CD14-positive monocyte (primary cell): ENCODE results near the gene C17orf107. TPM values are rescaled to one million over a fixed set of nuclear protein-coding genes. Genes with fewer than 3 reads are reported as not detected.
A peak's percentile ranks its signal among the peaks of the same experiment; 100 is the strongest.
"Not testable (repeated sequence)": the region's sequence is repeated elsewhere in the genome, so short reads cannot be mapped to it uniquely, and the experiment has no call there.

Source experiments
- DNase-seq, 3 donors: peaks; one replicate each; pipeline ENCODE4 v3.0.0-alpha.2; 2011 to 2022
- H2AFZ ChIP-seq: 2 replicates; pipeline ENCODE4 v1.6.0; 2012; ENCODE audit warnings: mild to moderate bottlenecking, low read depth, low read length, inconsistent platforms; ENCODE audit not compliant: insufficient read depth, poor library complexity, severe bottlenecking
- H3K27ac ChIP-seq, 2 donors: 1 replicate in 1 of 2; 2 replicates in 1 of 2; pipeline ENCODE4 v1.5.1; 2012 to 2013; ENCODE audit warnings: low read length in 2 of 2, control low read depth in 1 of 2, inconsistent platforms in 1 of 2, low read depth in 1 of 2, mild to moderate bottlenecking in 1 of 2
- H3K27me3 ChIP-seq, 2 donors: one replicate each; pipeline versions ENCODE4 v1.6.0 to v1.6.1; 2011 to 2013; ENCODE audit warnings: low read length in 2 of 2; ENCODE audit not compliant: control insufficient read depth in 2 of 2, insufficient read depth in 2 of 2
- H3K36me3 ChIP-seq, 2 donors: replicated peaks in 1 of 2; 1 replicate in 1 of 2; 2 replicates in 1 of 2; pipeline versions ENCODE4 v1.5.1 to v1.6.1; 2012 to 2013; ENCODE audit warnings: low read length in 2 of 2, control low read depth in 1 of 2, inconsistent platforms in 1 of 2, mild to moderate bottlenecking in 1 of 2; ENCODE audit not compliant: insufficient read depth in 2 of 2, control insufficient read depth in 1 of 2
- H3K4me1 ChIP-seq, 2 donors: 1 replicate in 1 of 2; 2 replicates in 1 of 2; pipeline versions ENCODE4 v1.5.1 to v1.6.1; 2012 to 2013; ENCODE audit warnings: low read length in 2 of 2, control low read depth in 1 of 2, inconsistent platforms in 1 of 2, mild to moderate bottlenecking in 1 of 2, moderate library complexity in 1 of 2; ENCODE audit not compliant: insufficient read depth in 2 of 2, control insufficient read depth in 1 of 2
- H3K4me2 ChIP-seq: replicated peaks from 2 replicates; pipeline ENCODE3; 2012; ENCODE audit warnings: low read length, moderate library complexity, mild to moderate bottlenecking; ENCODE audit not compliant: poor library complexity, severe bottlenecking; ENCODE audit errors: extremely low read depth
- H3K4me3 ChIP-seq, 3 experiments: fragments of 200-600 bp in 1 of 3; sonication (generic) in 1 of 3; replicated peaks in 1 of 3; 1 replicate in 2 of 3; 2 replicates in 1 of 3; pipeline ENCODE4 v1.5.1; 2011 to 2013; ENCODE audit warnings: low read length in 3 of 3, mild to moderate bottlenecking in 3 of 3, control low read depth in 2 of 3, low read depth in 2 of 3, inconsistent platforms in 1 of 3, moderate library complexity in 1 of 3
- H3K79me2 ChIP-seq: 2 replicates; pipeline ENCODE4 v1.6.0; 2012; ENCODE audit warnings: mild to moderate bottlenecking, control low read depth, inconsistent platforms, low read length, moderate library complexity; ENCODE audit not compliant: insufficient read depth
- H3K9ac ChIP-seq: 2 replicates; pipeline ENCODE4 v1.6.0; 2017; ENCODE audit warnings: low read length, mild to moderate bottlenecking; ENCODE audit not compliant: insufficient read depth, poor library complexity, severe bottlenecking
- H3K9me3 ChIP-seq, 2 donors: replicated peaks in 1 of 2; 1 replicate in 1 of 2; 2 replicates in 1 of 2; pipeline versions ENCODE4 v1.5.1 to v1.6.1; 2012 to 2013; ENCODE audit warnings: low read length in 2 of 2, control low read depth in 1 of 2; ENCODE audit not compliant: control insufficient read depth in 1 of 2, insufficient read depth in 1 of 2
- H4K20me1 ChIP-seq: 2 replicates; pipeline ENCODE4 v1.6.0; 2012; ENCODE audit warnings: mild to moderate bottlenecking, low read length, control low read depth, moderate library complexity; ENCODE audit not compliant: insufficient read depth
- H3K27ac Mint-ChIP-seq, 7 donors: one replicate each; pipeline ENCODE4 v1.8.0; 2020; ENCODE audit warnings: mild to moderate bottlenecking in 7 of 7, mixed read lengths in 7 of 7, moderate library complexity in 6 of 7, inconsistent platforms in 2 of 7
- H3K27me3 Mint-ChIP-seq, 3 donors: one replicate each; pipeline ENCODE4 v1.8.0; 2021 to 2022; ENCODE audit warnings: low read depth in 3 of 3, mild to moderate bottlenecking in 3 of 3, mixed read lengths in 3 of 3, moderate library complexity in 3 of 3, inconsistent platforms in 1 of 3
- H3K36me3 Mint-ChIP-seq, 2 donors: one replicate each; pipeline ENCODE4 v1.8.0; 2020; ENCODE audit warnings: mixed read lengths in 2 of 2, inconsistent platforms in 1 of 2, mild to moderate bottlenecking in 1 of 2
- H3K4me1 Mint-ChIP-seq: one replicate; pipeline ENCODE4 v1.8.0; 2020; ENCODE audit warnings: mild to moderate bottlenecking, mixed read lengths
- H3K4me3 Mint-ChIP-seq, 2 donors: one replicate each; pipeline ENCODE4 v1.8.0; 2020; ENCODE audit warnings: mild to moderate bottlenecking in 2 of 2, mixed read lengths in 2 of 2, moderate library complexity in 1 of 2
- H3K9me3 Mint-ChIP-seq, 7 donors: one replicate each; pipeline ENCODE4 v1.8.0; 2020 to 2022; ENCODE audit warnings: mixed read lengths in 7 of 7, mild to moderate bottlenecking in 6 of 7, moderate library complexity in 6 of 7, inconsistent platforms in 2 of 7
- WGBS: methylation state at CpG from one replicate; pipeline ENCODE4 v1.1.5; 2013; ENCODE audit warnings: missing lambda C conversion rate; ENCODE audit not compliant: insufficient coverage; 5-methylcytosine and 5-hydroxymethylcytosine counted together
- intact Hi-C, 2 donors: fragments of 100-400 bp; cut with micrococcal nuclease; formaldehyde crosslinking; loops; one replicate each; pipeline versions ENCODE4 v1.15.0 to v1.15.1; 2023
- polyA plus RNA-seq, 3 donors: library from polyadenylated mRNA; depleted of rRNA in 1 of 3; unstranded in 2 of 3; stranded (reverse) in 1 of 3; fragments of 300-500 nt in 2 of 3; fragments of >200 nt in 1 of 3; fragmentation: Illumina TruSeq in 2 of 3; gene quantifications; 1 replicate in 2 of 3; 2 replicates in 1 of 3; pipeline ENCODE4 v1.2.3, GENCODE V29; 2012 to 2021
- TF ChIP-seq, protein P1 (sequence below): fragments of 200-600 bp; IDR thresholded peaks from one replicate; pipeline ENCODE4 v1.8.0; 2022; ENCODE audit warnings: antibody characterized with exemption, mild to moderate bottlenecking

Gene C17orf107
- polyA plus RNA-seq, 3 donors: 1.9 to 5.1 (median 4.2) TPM

- TF ChIP-seq, protein P1, sequence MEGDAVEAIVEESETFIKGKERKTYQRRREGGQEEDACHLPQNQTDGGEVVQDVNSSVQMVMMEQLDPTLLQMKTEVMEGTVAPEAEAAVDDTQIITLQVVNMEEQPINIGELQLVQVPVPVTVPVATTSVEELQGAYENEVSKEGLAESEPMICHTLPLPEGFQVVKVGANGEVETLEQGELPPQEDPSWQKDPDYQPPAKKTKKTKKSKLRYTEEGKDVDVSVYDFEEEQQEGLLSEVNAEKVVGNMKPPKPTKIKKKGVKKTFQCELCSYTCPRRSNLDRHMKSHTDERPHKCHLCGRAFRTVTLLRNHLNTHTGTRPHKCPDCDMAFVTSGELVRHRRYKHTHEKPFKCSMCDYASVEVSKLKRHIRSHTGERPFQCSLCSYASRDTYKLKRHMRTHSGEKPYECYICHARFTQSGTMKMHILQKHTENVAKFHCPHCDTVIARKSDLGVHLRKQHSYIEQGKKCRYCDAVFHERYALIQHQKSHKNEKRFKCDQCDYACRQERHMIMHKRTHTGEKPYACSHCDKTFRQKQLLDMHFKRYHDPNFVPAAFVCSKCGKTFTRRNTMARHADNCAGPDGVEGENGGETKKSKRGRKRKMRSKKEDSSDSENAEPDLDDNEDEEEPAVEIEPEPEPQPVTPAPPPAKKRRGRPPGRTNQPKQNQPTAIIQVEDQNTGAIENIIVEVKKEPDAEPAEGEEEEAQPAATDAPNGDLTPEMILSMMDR: no peak
- H3K36me3 Mint-ChIP-seq: no peaks in the 10 kb centered on the region
- Histone ChIP-seq H2AFZ (no peak overlapping the region), H3K9me3 (no peaks in the 10 kb centered on the region), H4K20me1 (no peaks in the 10 kb centered on the region), H3K4me2 (no peak overlapping the region), H3K9ac (no peak overlapping the region), H3K4me1 (peaks cover 17% of the 10 kb centered on the region in 2 donors), H3K36me3 (no peaks in the 10 kb centered on the region), H3K27ac (peak overlapping the region in 1 of 2 donors; percentile 77), H3K27me3 (no peaks in the 10 kb centered on the region), H3K4me3 (no peak overlapping the region), H3K79me2 (no peaks in the 10 kb centered on the region)
- intact Hi-C loops: no loop called here
- H3K9me3 Mint-ChIP-seq: no peaks in the 10 kb centered on the region
- H3K27ac Mint-ChIP-seq: peak overlapping the region in 4 of 7 donors; percentile 77 to 93 (median 90)
- H3K4me3 Mint-ChIP-seq: peak overlapping the region in 1 of 2 donors; percentile 28
- WGBS: no CpG with 5 or more reads among the region's 4 CpGs
- peaks cover 19% of the 10 kb centered on the region for H3K4me1 Mint-ChIP-seq
- peaks cover 0 to 2% (median 0%) of the 10 kb centered on the region in 3 donors for H3K27me3 Mint-ChIP-seq
- DNase-seq: no peak
These were observed 22.0 kb downstream of the C17orf107 start for GRCh38 chr17:4921320-4921719.

DNA sequence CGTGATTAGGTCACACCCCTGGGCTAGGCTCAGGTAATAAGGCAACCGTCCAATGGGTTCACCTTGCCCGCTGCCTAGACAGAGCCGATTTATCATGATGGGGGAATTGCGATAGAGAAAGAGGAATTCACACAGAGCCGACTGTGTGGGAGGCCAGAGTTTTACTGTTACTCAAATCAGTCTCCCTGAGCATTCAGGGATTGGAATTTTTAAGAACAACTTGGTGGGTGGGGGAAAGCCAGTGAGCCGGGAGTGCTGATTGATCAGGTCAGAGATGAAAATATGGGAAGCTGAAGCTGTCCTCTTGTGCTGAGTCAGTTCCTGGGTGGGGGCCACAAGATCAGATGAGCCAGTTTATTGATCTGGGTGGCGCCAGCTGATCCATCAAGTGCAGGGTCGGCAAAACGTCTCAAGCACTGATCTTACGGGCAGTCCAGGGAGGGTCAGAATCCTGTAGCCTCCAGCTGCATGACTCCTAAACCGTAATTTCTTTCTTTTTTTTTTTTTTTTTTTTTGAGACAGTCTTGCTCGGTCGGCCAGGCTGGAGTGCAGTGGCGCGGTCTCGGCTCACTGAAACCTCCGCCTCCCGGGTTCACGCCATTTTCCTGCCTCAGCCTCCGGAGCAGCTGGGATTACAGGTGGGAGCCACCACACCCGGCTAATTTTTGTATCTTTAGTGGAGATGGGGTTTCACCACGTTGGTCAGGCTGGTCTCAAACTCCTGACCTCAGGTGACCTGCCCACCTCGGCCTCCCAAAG lies 27.4 kb downstream of the C17orf107 start:
- H3K27me3 ChIP-seq, H3K4me1 Mint-ChIP-seq, H3K27ac Mint-ChIP-seq, H3K27me3 Mint-ChIP-seq, H4K20me1 ChIP-seq, H3K4me3 Mint-ChIP-seq, H3K27ac ChIP-seq, H3K4me3 ChIP-seq, DNase-seq, H3K4me2 ChIP-seq, H3K79me2 ChIP-seq, H3K9ac ChIP-seq, H3K4me1 ChIP-seq, H3K9me3 Mint-ChIP-seq, intact Hi-C loops, H2AFZ ChIP-seq, H3K36me3 ChIP-seq, H3K9me3 ChIP-seq: not testable (repeated sequence)
- peaks cover 11 to 16% of the 10 kb centered on the region in 2 donors for H3K36me3 Mint-ChIP-seq
- WGBS: 95% methylated on average over 12 of the region's 24 CpGs
